NT2/D1 (cell line): Measurements from ENCODE around the gene SLC22A5.
A peak's percentile ranks its signal among the peaks of the same experiment; 100 is the strongest.

Experiments
- DNase-seq: peaks from one replicate; pipeline ENCODE4 v3.0.0-alpha.2; 2011; ENCODE audit warnings: low read depth, low spot score
- H3K27me3 ChIP-seq: 2 replicates; pipeline ENCODE4 v1.6.0; 2011; ENCODE audit warnings: mild to moderate bottlenecking; ENCODE audit not compliant: insufficient read length, insufficient read depth
- H3K36me3 ChIP-seq: 2 replicates; pipeline ENCODE4 v1.6.1; 2011; ENCODE audit warnings: mild to moderate bottlenecking, low read length, mixed read lengths; ENCODE audit not compliant: insufficient read depth, insufficient read length
- H3K4me1 ChIP-seq: 2 replicates; pipeline ENCODE4 v1.5.1; 2011; ENCODE audit not compliant: insufficient read depth, insufficient read length
- H3K4me3 ChIP-seq: 2 replicates; pipeline ENCODE4 v1.5.1; 2011; ENCODE audit warnings: low read depth; ENCODE audit not compliant: insufficient read length
- H3K9ac ChIP-seq: 2 replicates; pipeline ENCODE4 v1.6.0; 2011; ENCODE audit warnings: low read depth; ENCODE audit not compliant: insufficient read length
- H3K9me3 ChIP-seq: 2 replicates; pipeline ENCODE4 v1.5.1; 2011; ENCODE audit warnings: mild to moderate bottlenecking, low read length; ENCODE audit not compliant: insufficient read depth
- SUZ12 ChIP-seq: IDR thresholded peaks from 2 replicates; pipeline ENCODE4 v1.6.1; 2011; ENCODE audit not compliant: insufficient read length, insufficient read depth; ENCODE audit errors: extremely low read depth
- YY1 ChIP-seq: IDR thresholded peaks from 2 replicates; pipeline ENCODE4 v1.6.1; 2011; ENCODE audit not compliant: insufficient read length, insufficient read depth
- ZNF274 ChIP-seq: IDR thresholded peaks from 2 replicates; pipeline ENCODE4 v1.6.1; 2011; ENCODE audit warnings: mild to moderate bottlenecking, low read depth, low read length

Gene SLC22A5

DNA sequence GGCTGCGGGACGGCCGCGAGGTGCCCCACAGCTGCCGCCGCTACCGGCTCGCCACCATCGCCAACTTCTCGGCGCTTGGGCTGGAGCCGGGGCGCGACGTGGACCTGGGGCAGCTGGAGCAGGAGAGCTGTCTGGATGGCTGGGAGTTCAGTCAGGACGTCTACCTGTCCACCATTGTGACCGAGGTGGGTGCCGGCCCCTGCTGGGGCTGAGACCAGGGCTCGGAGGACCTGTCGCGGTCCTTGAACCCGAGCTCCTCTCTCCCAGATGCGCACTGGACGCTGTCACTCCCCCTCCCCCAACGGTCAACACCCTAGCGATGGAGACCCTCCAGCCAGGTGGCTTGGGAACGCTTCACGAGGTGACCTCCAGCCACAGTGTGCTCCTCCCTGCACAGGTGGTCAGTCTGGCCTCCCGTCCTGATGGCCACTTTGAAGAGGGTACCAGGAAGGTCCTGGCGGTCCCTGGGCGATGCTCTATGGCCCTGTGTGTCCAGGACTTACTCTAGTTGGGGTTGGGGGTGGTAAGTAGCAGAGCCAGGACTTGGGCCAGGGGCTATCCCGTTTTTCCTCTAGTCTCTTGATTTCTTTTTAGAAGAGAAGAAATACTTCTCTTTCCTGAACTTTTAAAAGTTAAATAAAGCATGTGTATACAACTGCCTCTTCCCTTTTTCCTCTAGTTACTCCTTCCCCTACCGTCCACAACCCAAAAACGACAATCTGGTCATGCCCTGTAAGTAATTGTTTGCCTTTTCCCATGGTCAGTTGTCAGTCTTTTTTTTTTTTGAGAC, 866 bp downstream of the SLC22A5 start:
- Histone ChIP-seq H3K9ac (peak overlapping the region; percentile 74), H3K36me3 (no peaks in the 10 kb centered on the region), H3K27me3 (peaks cover 22% of the 10 kb centered on the region), H3K4me1 (peaks cover 2% of the 10 kb centered on the region), H3K4me3 (peak overlapping the region; percentile 57), H3K9me3 (no peaks in the 10 kb centered on the region)
- DNase-seq, result no peak
- no peak for TF ChIP-seq ZNF274

DNA sequence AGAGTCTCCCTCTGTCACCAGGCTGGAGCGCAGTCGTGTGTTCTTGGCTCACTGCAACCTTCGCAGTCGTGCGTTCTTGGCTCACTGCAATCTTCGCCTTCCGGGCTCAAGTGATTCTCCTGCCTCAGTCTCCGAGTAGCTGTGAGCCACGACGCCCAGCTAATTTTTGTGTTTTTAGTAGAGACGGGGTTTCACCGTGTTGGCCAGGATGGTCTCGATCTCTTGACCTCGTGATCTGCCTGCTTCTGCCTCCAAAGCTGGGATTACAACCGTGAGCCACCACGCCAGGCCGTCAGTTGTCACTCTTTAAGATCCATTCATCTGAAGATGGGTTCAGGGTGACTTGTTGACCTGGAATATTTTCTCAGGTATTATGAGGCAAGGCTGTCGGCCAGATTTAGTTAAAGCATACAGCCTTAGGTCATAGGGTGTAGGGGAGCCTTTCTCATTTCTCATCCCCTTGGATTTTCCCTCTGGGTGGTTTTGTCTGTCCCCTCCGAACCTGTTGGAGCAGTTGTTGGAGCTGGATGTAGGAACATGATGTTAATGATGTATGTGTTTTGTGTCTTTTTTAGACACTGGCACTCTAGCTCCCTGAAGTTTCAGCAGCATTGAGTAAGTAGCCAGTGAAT, 1.6 kb downstream of the SLC22A5 start:
- H3K9ac ChIP-seq, result no peak overlapping the region
- H3K27me3 ChIP-seq, result peaks cover 22% of the 10 kb centered on the region
- H3K36me3 ChIP-seq, result no peaks in the 10 kb centered on the region
- no peak for TF ChIP-seq ZNF274
- TF ChIP-seq YY1, result no peak
- no peaks in the 10 kb centered on the region for H3K9me3 ChIP-seq
- no peak for DNase-seq
- peaks cover 2% of the 10 kb centered on the region for H3K4me1 ChIP-seq
- no peak overlapping the region for H3K4me3 ChIP-seq

DNA sequence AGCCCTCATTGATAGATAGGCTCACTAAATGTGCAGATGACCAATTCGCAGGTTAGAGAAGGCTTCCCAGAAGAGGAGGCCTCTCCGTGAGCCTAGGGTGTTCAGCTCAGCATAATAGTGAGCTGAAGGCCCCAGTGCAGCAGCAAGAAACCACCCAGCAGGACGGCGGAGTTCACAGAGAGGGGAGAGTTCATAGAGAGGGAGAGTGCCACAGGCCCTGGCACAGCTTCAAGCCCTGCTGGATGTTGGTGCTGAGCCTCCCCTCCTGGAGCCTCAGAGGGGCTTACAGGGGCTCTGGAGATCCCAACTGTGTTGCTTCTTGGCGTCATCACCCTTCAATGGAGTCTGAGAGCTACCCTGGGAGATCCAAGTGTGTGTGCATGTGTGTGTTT, 2.1 kb downstream of the SLC22A5 start:
- Histone ChIP-seq H3K27me3 (peaks cover 22% of the 10 kb centered on the region), H3K36me3 (no peaks in the 10 kb centered on the region), H3K4me1 (peaks cover 2% of the 10 kb centered on the region), H3K4me3 (no peak overlapping the region), H3K9me3 (no peaks in the 10 kb centered on the region), H3K9ac (no peak overlapping the region)
- DNase-seq, result no peak
- no peak for TF ChIP-seq YY1
- TF ChIP-seq ZNF274, result no peak
- no peak for TF ChIP-seq SUZ12

DNA sequence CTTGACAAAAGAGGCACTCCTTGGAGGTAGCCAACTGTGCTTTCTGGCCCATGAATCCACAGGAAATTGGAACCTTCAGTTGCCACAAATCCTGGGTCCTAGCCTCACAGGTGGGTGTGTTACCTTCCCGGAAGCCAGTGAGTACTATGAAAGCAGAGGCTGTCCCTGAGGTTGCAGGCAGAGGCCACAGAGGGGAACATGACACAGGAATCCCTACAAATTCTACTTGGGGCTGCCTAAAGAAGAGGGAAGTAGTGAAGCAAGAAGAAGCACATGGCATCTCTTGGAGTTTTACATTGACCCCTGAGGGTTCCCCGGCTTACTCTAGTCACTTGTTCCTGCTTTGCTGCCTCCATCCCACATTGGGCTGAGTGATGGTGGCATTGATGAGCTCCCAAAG, 2.6 kb downstream of the SLC22A5 start:
- peaks cover 22% of the 10 kb centered on the region for H3K27me3 ChIP-seq
- H3K9ac ChIP-seq, result no peak overlapping the region
- H3K36me3 ChIP-seq, result no peaks in the 10 kb centered on the region
- H3K4me1 ChIP-seq, result peaks cover 2% of the 10 kb centered on the region
- H3K4me3 ChIP-seq, result no peak overlapping the region
- no peak for TF ChIP-seq ZNF274
- no peak for TF ChIP-seq SUZ12
- no peak for TF ChIP-seq YY1
- no peak for DNase-seq
- H3K9me3 ChIP-seq, result no peaks in the 10 kb centered on the region

DNA sequence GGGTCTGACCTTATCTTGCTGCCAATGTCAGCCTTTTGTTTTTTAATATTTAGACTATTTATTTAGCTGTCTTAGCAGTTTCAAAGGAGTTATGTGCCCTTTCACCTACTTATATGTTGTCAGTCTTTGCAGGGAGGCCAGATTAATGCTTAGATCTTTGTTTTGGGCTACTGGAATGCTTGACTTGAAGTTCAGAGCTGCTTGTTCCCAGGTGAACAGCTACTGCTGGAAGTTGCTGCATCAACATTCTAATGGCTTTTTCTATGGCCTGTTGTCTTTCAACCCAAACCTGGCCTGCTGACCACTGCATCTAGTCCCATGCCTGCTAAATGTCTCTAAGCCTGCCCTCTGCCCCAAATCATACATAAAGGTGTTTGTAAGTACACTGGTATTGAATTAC, 3.0 kb downstream of the SLC22A5 start:
- H3K4me3 ChIP-seq, result no peak overlapping the region

DNA sequence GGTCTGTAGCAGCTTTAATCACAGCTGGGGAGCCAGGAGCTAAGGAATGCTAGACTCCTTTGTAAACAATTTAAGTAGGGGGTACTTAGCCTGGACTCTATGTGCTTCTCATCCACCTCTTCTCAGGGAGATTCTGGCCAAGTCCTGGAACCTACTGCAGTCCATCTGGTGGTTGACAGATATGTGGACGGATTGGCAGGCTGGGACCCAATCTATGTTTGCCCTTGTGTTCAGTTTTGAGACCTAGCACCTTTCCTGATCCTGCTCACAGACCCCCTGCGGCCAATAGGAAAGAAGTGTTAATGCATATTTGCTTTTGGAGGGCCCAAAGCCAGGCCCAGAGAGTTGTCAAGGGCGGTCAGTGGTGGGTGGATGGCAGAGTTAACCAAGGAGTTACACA, 6.4 kb downstream of the SLC22A5 start:
- Histone ChIP-seq H3K36me3 (no peaks in the 10 kb centered on the region), H3K4me1 (no peaks in the 10 kb centered on the region), H3K4me3 (no peak overlapping the region), H3K9me3 (no peaks in the 10 kb centered on the region), H3K27me3 (peaks cover 9% of the 10 kb centered on the region), H3K9ac (no peak overlapping the region)
- no peak for TF ChIP-seq ZNF274
- no peak for TF ChIP-seq SUZ12
- no peak for DNase-seq

More for the DNA sequence above, 3.0 kb downstream of the SLC22A5 start:
- H3K27me3 ChIP-seq, result peaks cover 22% of the 10 kb centered on the region
- DNase-seq, result no peak
- TF ChIP-seq SUZ12 (no peak), ZNF274 (no peak), YY1 (no peak)
- no peaks in the 10 kb centered on the region for H3K9me3 ChIP-seq
- H3K4me1 ChIP-seq, result peaks cover 2% of the 10 kb centered on the region
- no peaks in the 10 kb centered on the region for H3K36me3 ChIP-seq
- H3K9ac ChIP-seq, result no peak overlapping the region

DNA sequence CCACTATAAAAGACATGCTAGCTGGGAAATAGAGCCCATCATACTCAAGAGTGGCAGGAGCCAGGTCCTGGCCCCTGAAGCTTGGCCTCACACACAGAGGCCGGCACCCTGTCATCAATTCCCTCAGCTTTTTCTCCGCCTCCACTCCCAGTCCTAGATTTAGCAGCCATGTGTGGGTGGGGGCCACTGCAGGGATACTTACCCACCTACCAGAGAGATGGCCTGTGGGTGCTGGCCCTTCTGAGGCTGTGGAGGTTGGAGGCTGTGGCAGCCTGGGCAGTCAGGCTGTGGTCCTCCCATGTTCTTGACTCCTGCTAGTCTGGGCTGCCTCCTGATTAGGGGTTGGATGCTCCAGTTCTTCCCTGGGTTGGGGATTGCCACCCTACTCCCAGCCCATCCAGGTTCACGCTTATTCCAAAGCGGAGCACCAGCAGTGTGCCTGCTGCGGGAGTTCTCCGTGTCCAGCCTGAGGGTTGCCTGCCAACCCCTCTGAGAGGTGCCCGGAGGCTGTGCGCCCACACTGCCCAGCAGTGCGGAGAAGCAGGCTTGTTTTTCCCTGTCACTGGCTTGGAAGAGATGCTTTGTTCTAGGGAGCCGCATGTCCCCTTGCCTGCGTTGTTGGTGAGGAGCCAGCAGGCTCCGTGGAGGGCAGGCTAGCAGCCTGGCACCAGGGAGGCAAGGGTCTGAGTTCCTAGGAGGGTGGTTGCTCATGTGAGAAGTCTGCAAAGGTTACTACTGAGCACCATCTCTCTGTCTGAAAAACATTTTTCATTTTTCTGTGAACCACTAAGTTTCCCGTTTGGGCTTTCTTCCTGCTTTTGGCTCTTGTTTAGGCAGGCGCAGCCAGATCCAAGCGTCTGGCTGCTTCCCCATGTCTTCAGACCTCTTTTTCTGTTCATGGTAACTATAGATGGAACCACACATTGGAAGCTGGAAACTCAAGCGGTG, 7.5 kb downstream of the SLC22A5 start:
- Histone ChIP-seq H3K36me3 (no peaks in the 10 kb centered on the region), H3K4me3 (no peak overlapping the region), H3K9me3 (no peaks in the 10 kb centered on the region), H3K9ac (no peak overlapping the region), H3K27me3 (no peaks in the 10 kb centered on the region), H3K4me1 (no peaks in the 10 kb centered on the region)
- no peak for TF ChIP-seq SUZ12
- no peak for TF ChIP-seq ZNF274
- TF ChIP-seq YY1, result no peak
- no peak for DNase-seq
